ENCODE results near the gene PRND. TPM values are rescaled to one million over a fixed set of nuclear protein-coding genes. Genes with fewer than 3 reads are reported as not detected.

Gene PRND
- not detected in 2 replicates for polyA plus RNA-seq

DNA sequence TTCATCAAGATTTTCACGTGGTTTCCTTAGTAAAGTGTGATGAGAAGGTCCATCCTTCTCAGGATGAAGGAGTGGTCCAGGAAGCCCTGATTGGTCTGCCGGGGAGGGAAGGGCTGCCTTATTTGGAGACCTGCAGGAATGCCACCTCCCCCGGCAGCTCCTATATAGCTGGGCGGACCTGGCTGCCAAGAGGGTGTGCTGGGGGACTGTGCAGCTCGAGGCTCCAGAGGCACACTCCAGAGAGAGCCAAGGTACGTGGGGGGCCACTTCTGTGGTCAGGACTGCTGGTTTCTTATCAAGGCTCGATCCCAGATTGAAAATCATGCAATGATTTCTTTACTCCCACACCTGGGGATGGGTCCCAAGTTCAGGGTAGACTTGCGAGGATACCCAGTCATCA is at the start of gene PRND:
PRND (plus strand) TSS at position 191 of the 400 bp plus-strand sequence. CDS start 2,643 bp downstream, outside the sequence.

Other genes with a start within 250 kb of the PRND start
- 786 and 935 TPM in 2 replicates for gene PRNP, start 35.5 kb upstream of the PRND start, polyA plus RNA-seq
- 6.3 and 8.4 TPM in 2 replicates for gene RASSF2, start 101.7 kb downstream of the PRND start, polyA plus RNA-seq